Measurements from ENCODE around the gene GIMD1. TPM values are rescaled to one million over a fixed set of nuclear protein-coding genes. Genes with fewer than 3 reads are reported as not detected.

GIMD1 gene
- total RNA-seq, 1 donor from 2014 or later = not detected

DNA sequence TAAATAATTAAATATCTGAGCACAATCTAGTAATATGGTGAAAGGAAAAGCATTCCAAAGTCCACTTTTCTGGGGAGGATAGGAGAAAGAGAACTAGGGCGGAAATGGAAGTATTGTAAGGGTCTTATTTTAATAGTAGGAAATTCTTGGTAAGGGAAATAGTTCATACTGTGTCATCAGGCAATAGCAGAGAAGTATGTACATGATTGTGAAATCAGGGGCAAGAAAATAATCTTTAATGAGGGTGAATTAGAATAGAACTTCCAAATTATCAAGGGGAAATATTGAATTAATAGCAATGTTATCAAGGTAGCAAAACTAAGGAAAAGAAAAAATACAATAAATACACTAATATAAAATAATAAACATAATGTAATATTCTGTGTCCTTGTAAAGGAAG lies 14.8 kb downstream of the GIMD1 start:
- Mint-ChIP-seq H3K4me3 (ENCODE audit: unreplicated experiment) (no peak overlapping the region), H3K36me3 (ENCODE audit: low read depth, unreplicated experiment) (no peaks in the 10 kb centered on the region), H3K27me3 (ENCODE audit: unreplicated experiment) (no peaks in the 10 kb centered on the region), H3K27ac (ENCODE audit: unreplicated experiment) (no peak overlapping the region), H3K9me3 (ENCODE audit: unreplicated experiment) (no peaks in the 10 kb centered on the region), H3K4me1 (ENCODE audit: unreplicated experiment) (no peaks in the 10 kb centered on the region)
- DNase-seq (ENCODE audit: low spot score) = no peak
- TF ChIP-seq, protein P1, sequence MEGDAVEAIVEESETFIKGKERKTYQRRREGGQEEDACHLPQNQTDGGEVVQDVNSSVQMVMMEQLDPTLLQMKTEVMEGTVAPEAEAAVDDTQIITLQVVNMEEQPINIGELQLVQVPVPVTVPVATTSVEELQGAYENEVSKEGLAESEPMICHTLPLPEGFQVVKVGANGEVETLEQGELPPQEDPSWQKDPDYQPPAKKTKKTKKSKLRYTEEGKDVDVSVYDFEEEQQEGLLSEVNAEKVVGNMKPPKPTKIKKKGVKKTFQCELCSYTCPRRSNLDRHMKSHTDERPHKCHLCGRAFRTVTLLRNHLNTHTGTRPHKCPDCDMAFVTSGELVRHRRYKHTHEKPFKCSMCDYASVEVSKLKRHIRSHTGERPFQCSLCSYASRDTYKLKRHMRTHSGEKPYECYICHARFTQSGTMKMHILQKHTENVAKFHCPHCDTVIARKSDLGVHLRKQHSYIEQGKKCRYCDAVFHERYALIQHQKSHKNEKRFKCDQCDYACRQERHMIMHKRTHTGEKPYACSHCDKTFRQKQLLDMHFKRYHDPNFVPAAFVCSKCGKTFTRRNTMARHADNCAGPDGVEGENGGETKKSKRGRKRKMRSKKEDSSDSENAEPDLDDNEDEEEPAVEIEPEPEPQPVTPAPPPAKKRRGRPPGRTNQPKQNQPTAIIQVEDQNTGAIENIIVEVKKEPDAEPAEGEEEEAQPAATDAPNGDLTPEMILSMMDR (IDR thresholded peaks at IDR 0.05; ENCODE audit: unreplicated experiment) = no peak

DNA sequence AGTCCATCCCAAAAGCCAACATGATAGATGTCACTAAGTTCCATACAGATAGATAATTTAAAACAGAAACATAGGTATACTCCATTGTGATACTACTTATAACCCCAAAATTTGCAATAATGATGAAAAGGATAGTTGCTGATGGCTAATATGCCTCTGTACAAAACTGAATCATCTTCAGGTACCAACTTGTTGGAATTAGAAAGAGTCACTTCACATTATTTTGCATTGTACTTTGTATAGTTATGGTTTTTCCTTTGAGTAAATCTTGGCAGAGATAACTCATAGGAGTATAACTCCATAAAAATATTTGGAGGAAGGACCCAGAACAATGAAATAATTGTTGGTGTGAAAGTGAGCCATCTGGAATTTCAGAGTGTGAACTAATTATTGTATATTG lies 17.6 kb downstream of the GIMD1 start:
- DNase-seq (ENCODE audit: low spot score) = no peak
- no peaks in the 10 kb centered on the region for H3K27me3 Mint-ChIP-seq (ENCODE audit: unreplicated experiment)
- TF ChIP-seq, protein P1 (IDR thresholded peaks at IDR 0.05; ENCODE audit: unreplicated experiment) = no peak
- H3K9me3 Mint-ChIP-seq (ENCODE audit: unreplicated experiment) = no peaks in the 10 kb centered on the region
- no peaks in the 10 kb centered on the region for H3K4me1 Mint-ChIP-seq (ENCODE audit: unreplicated experiment)
- H3K27ac Mint-ChIP-seq (ENCODE audit: unreplicated experiment) = no peak overlapping the region
- H3K4me3 Mint-ChIP-seq (ENCODE audit: unreplicated experiment) = no peak overlapping the region
- no peaks in the 10 kb centered on the region for H3K36me3 Mint-ChIP-seq (ENCODE audit: low read depth, unreplicated experiment)

DNA sequence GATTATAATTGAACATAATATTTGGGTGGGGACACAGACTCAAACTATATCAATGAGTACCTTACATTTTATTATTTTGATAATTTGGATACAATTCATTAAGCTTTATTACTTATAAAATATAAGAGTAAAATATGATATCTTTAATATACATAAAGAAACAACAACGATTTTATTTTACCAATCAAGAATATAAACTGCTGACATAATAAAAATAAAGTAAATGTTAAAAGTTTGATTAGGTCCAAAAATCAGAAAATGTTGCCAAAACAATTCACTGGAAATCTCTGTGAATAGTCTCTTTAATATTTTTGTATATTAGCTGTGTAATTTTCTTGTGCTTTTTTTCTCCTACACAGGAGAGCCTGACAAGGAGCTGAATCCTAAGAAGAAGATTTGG lies 21.4 kb downstream of the GIMD1 start:
- H3K4me3 Mint-ChIP-seq (ENCODE audit: unreplicated experiment) = no peak overlapping the region
- H3K27me3 Mint-ChIP-seq (ENCODE audit: unreplicated experiment) = no peaks in the 10 kb centered on the region
- H3K27ac Mint-ChIP-seq (ENCODE audit: unreplicated experiment) = no peak overlapping the region
- H3K36me3 Mint-ChIP-seq (ENCODE audit: low read depth, unreplicated experiment) = no peaks in the 10 kb centered on the region
- H3K9me3 Mint-ChIP-seq (ENCODE audit: unreplicated experiment) = no peaks in the 10 kb centered on the region
- no peak for DNase-seq (ENCODE audit: low spot score)
- H3K4me1 Mint-ChIP-seq (ENCODE audit: unreplicated experiment) = no peaks in the 10 kb centered on the region
- TF ChIP-seq, protein P1 (IDR thresholded peaks at IDR 0.05; ENCODE audit: unreplicated experiment) = no peak

DNA sequence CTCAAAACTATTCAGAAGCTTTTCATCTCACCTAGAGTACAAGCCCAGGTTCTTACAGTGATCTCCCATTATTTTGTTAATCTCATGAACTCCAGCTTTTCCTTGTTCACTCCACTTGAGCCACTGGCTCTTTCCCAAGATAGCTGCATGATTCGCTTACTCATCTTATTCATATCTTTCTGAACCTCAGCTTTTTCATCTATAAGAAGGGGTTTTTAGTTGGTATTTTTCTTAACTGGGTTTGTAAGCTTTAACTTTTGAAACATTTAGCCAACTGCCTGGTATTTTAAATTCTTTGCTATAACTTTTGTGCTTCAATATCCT lies 24.0 kb downstream of the GIMD1 start:
- Mint-ChIP-seq H3K4me1 (ENCODE audit: unreplicated experiment) (no peaks in the 10 kb centered on the region), H3K4me3 (ENCODE audit: unreplicated experiment) (no peak overlapping the region), H3K9me3 (ENCODE audit: unreplicated experiment) (no peaks in the 10 kb centered on the region), H3K27ac (ENCODE audit: unreplicated experiment) (no peak overlapping the region), H3K36me3 (ENCODE audit: low read depth, unreplicated experiment) (peaks cover 9% of the 10 kb centered on the region), H3K27me3 (ENCODE audit: unreplicated experiment) (no peaks in the 10 kb centered on the region)
- TF ChIP-seq, protein P1 (IDR thresholded peaks at IDR 0.05; ENCODE audit: unreplicated experiment) = no peak
- no peak for DNase-seq (ENCODE audit: low spot score)

- TF ChIP-seq, protein P1 (IDR thresholded peaks at IDR 0.05; ENCODE audit: unreplicated experiment) = no peak
- Mint-ChIP-seq H3K9me3 (ENCODE audit: unreplicated experiment) (no peaks in the 10 kb centered on the region), H3K4me3 (ENCODE audit: unreplicated experiment) (no peak overlapping the region), H3K4me1 (ENCODE audit: unreplicated experiment) (no peaks in the 10 kb centered on the region), H3K27me3 (ENCODE audit: unreplicated experiment) (no peaks in the 10 kb centered on the region), H3K27ac (ENCODE audit: unreplicated experiment) (no peak overlapping the region), H3K36me3 (ENCODE audit: low read depth, unreplicated experiment) (peaks cover 13% of the 10 kb centered on the region)
- DNase-seq (ENCODE audit: low spot score) = no peak
These were observed 24.5 kb downstream of the GIMD1 start for GRCh38 chr4:106343865-106344646.
